NB4 (cell line): ENCODE results near the gene NGLY1.
A peak's percentile ranks its signal among the peaks of the same experiment; 100 is the strongest.

Source experiments
- DNase-seq: peaks from one replicate; pipeline ENCODE4 v3.0.0; 2010; ENCODE audit warnings: low read depth
- H3K4me3 ChIP-seq: one replicate; pipeline ENCODE4 v1.5.1; 2011; ENCODE audit warnings: mild to moderate bottlenecking, low read depth, low read length, moderate library complexity
- MYC ChIP-seq: IDR thresholded peaks from 2 replicates; pipeline ENCODE4 v1.6.1; 2011; ENCODE audit warnings: low read depth, low read length
- POLR2A ChIP-seq: IDR thresholded peaks from 2 replicates; pipeline ENCODE4 v1.6.1; 2011; ENCODE audit warnings: mild to moderate bottlenecking; ENCODE audit not compliant: insufficient read length; ENCODE audit errors: extremely low read depth
- TF ChIP-seq, protein P1 (sequence below): IDR thresholded peaks from 2 replicates; pipeline ENCODE4 v1.6.1; 2011; ENCODE audit warnings: low read depth, low read length
- TF ChIP-seq, protein P2 (sequence below): IDR thresholded peaks from one replicate; pipeline ENCODE4 v1.5.1; 2012; ENCODE audit warnings: low read depth, low read length

NGLY1 gene

DNA sequence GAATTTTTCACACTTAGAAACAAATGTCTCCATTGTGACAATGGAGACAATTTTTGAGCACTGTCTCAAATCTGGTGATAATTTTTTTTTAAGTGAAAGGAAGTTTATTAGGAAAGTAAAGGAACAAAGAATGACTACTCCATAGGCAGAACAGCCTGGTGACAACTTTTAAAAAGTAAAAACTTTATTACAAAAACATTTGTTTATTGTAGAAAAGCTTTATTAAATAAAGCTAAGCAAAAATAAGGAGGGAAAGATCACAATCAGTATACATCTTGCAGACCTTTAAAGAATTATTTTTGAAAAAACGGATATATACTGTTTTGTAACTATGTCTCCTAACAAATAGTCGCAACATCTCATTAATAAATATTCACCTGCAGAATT lies 6.0 kb upstream of the NGLY1 start:
- DNase-seq: no peak

DNA sequence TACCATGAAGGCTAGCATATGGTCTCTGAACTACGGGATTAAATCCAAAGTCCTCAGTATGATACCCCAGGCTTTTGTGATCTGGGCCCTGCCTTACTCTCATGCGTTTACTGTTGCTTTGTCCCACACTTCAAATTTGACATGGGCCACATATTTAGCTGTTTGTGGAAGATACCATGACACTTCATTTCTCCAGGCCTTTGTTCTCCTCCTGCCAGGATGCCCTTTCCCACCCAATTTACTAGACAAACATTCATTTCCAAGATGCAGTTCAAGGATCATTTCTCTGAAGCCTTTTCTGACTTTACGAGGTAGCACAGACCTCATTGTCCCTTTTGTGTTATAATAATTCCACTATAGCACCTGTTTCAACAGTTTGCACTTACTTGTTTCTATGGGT lies 4.4 kb upstream of the NGLY1 start:
- no peak overlapping the region for H3K4me3 ChIP-seq
- no peak for DNase-seq
- TF ChIP-seq, protein P1, sequence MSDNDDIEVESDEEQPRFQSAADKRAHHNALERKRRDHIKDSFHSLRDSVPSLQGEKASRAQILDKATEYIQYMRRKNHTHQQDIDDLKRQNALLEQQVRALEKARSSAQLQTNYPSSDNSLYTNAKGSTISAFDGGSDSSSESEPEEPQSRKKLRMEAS: no peak
- TF ChIP-seq, protein P2, sequence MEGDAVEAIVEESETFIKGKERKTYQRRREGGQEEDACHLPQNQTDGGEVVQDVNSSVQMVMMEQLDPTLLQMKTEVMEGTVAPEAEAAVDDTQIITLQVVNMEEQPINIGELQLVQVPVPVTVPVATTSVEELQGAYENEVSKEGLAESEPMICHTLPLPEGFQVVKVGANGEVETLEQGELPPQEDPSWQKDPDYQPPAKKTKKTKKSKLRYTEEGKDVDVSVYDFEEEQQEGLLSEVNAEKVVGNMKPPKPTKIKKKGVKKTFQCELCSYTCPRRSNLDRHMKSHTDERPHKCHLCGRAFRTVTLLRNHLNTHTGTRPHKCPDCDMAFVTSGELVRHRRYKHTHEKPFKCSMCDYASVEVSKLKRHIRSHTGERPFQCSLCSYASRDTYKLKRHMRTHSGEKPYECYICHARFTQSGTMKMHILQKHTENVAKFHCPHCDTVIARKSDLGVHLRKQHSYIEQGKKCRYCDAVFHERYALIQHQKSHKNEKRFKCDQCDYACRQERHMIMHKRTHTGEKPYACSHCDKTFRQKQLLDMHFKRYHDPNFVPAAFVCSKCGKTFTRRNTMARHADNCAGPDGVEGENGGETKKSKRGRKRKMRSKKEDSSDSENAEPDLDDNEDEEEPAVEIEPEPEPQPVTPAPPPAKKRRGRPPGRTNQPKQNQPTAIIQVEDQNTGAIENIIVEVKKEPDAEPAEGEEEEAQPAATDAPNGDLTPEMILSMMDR: no peak
- TF ChIP-seq POLR2A (no peak), MYC (no peak)

More for the DNA sequence above, 6.0 kb upstream of the NGLY1 start:
- TF ChIP-seq, protein P2: no peak
- peak overlapping the region; percentile 89 for H3K4me3 ChIP-seq

DNA sequence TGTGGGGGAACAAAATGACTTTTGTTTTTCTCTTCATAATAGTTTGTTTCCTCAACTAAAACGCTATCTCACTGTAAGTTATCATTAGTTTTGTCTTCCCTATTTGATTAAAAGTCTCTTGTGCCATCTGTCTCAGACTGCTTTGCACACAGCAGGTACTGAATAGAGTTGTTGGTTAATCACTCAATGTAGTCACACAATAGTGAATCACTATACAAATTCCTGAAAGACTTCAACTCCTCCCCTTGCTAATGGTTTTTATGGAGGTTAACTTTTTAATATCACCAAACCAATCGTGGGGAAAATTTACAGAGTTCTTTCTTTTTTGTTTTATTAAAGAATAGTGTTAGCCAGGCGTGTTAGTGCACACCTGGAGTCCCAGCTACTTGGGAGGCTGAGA lies 2.6 kb upstream of the NGLY1 start:
- TF ChIP-seq, protein P1: no peak
- TF ChIP-seq POLR2A (no peak), MYC (no peak)
- TF ChIP-seq, protein P2: no peak
- no peak for DNase-seq

DNA sequence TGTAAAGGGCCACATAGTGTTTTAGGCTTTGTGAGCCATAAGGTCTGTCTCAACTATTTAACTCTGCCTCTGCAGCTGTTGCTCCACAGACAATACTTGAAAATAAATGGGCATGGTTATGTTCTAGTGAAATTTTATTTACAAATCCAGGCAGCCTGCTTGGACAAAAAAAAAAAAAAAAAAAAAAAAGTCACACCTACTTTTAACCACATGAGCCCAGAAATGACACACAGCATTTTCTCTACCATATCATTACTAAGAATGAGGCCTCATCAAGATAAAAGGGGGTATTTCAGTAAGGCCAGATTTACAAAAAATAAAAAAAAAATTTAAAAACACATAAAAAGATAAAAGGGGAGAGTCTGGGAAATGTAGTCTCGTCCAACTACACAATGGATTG lies 1.7 kb upstream of the NGLY1 start:
- no peak overlapping the region for H3K4me3 ChIP-seq
- no peak for DNase-seq
- TF ChIP-seq, protein P1: no peak
- no peak for TF ChIP-seq POLR2A
- TF ChIP-seq, protein P2: no peak

More for the DNA sequence above, 2.6 kb upstream of the NGLY1 start:
- no peak overlapping the region for H3K4me3 ChIP-seq

DNA sequence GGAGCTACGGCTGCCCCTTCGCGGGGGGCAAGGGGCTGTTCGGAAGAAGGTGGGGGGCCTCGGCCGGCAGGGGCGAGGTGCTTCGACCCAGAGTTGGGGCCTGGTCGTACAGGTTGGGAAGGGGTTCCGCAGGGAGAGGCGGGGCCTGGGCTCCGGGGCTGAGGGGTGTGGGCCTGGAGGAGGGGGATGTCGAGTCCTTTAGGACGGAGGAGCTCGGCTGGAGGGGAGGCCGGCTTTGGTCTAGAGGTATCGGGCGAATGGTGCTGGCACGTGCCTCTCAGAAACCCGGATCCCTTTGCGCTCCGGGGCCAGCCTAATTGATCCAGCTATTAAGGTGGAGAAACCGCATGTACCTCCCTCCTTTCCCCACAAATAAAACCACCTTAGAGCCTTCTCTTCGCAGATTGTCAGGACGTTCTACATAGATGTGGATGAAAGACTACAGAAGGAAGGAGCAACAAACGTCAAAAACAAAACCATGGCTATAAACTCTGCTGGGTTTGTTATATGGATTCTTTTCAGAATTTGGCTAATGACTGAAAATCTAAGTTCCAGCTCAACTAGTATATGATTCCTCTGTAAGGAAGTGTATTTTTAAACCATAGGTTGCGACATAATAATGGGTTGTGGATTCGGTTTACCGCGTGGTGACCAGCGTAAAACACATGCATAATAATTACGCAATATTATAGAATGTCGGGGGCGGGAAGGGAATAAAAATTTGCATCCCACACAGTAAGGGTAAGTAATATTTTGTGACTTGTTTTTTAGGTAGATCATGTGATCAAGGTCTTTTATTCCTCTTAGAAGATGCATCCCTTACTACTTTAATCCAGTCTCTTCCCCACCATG lies 644 bp upstream of the NGLY1 start:
- TF ChIP-seq, protein P2: no peak
- TF ChIP-seq, protein P1: peak; percentile 93
- TF ChIP-seq MYC: peak; percentile 85
- DNase-seq: peak; percentile 84

DNA sequence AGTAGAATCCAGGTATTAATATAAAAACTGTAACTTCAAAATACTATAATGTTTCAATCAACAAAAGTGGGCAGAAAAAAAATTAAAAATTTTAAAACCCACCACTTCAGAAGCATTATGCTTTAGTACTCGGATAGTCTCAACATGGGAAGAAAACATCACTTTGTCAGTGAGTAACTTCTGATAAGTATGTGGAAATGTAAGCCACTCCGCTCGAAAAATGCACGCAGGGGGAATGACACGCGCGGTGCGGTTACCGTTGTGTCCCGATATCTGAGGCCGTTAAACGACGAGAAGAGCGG lies 656 bp downstream of the NGLY1 start:
- DNase-seq: no peak
- TF ChIP-seq, protein P1: peak; percentile 73; the same call in 1 of the 2 replicates
- TF ChIP-seq POLR2A: no peak
- peak overlapping the region; percentile 92 for H3K4me3 ChIP-seq

More for the DNA sequence above, 644 bp upstream of the NGLY1 start:
- H3K4me3 ChIP-seq: peak overlapping the region; percentile 66
